Amygdala (tissue), 56 donors: ENCODE measurements around the gene SOX5.

Experiments
- DNase-seq, 56 donors: peaks; one replicate each; lab custom pipeline; 2025; lab: John Stamatoyannopoulos, UW

SOX5 gene

GRCh38 chr12:23561364-23562345, 387.8 kb downstream of the SOX5 start:
- no peak for DNase-seq

GRCh38 chr12:23560611-23561010, 388.9 kb downstream of the SOX5 start:
- no peak for DNase-seq

- DNase-seq = no peak
Observed at GRCh38 chr12:23559268-23559753, 390.2 kb downstream of the SOX5 start.

GRCh38 chr12:23556661-23557060, 392.8 kb downstream of the SOX5 start:
- no peak for DNase-seq

GRCh38 chr12:23555825-23556207, 393.7 kb downstream of the SOX5 start:
- no peak for DNase-seq

- peak in 10 of 56 donors; percentile 1 to 47 (median 7) for DNase-seq
Observed at GRCh38 chr12:23555180-23555824, 394.2 kb downstream of the SOX5 start.

- DNase-seq = no peak
Observed at GRCh38 chr12:23552417-23552816, 397.1 kb downstream of the SOX5 start.

GRCh38 chr12:23550753-23551152, 398.7 kb downstream of the SOX5 start:
- DNase-seq = no peak

GRCh38 chr12:23548742-23549141, 400.7 kb downstream of the SOX5 start:
- DNase-seq = no peak

GRCh38 chr12:23546756-23547155, 402.7 kb downstream of the SOX5 start:
- DNase-seq = no peak

- DNase-seq = no peak
Observed at GRCh38 chr12:23543767-23544166, 405.7 kb downstream of the SOX5 start.

- DNase-seq = no peak
Observed at GRCh38 chr12:23542187-23542586, 407.3 kb downstream of the SOX5 start.

- DNase-seq = no peak
Observed at GRCh38 chr12:23540572-23540971, 408.9 kb downstream of the SOX5 start.

GRCh38 chr12:23536293-23536692, 413.2 kb downstream of the SOX5 start:
- DNase-seq = no peak

- DNase-seq = no peak
Observed at GRCh38 chr12:23535441-23535840, 414.0 kb downstream of the SOX5 start.

- no peak for DNase-seq
Observed at GRCh38 chr12:23534196-23534595, 415.3 kb downstream of the SOX5 start.

GRCh38 chr12:23533699-23534098, 415.8 kb downstream of the SOX5 start:
- no peak for DNase-seq

- no peak for DNase-seq
Observed at GRCh38 chr12:23533265-23533664, 416.2 kb downstream of the SOX5 start.

GRCh38 chr12:23528316-23528715, 421.2 kb downstream of the SOX5 start:
- no peak for DNase-seq

GRCh38 chr12:23525450-23526072, 423.9 kb downstream of the SOX5 start:
- DNase-seq = no peak

GRCh38 chr12:23523339-23523738, 426.1 kb downstream of the SOX5 start:
- DNase-seq = no peak
